Measurements from ENCODE around the gene ARL11. TPM values are rescaled to one million over a fixed set of nuclear protein-coding genes. Genes with fewer than 3 reads are reported as not detected.
"Not testable (repeated sequence)": the region's sequence is repeated elsewhere in the genome, so short reads cannot be mapped to it uniquely, and the experiment has no call there.

Gene ARL11
- under 1 TPM; 0.10 to 0.30 (median 0.18) TPM for total RNA-seq

DNA sequence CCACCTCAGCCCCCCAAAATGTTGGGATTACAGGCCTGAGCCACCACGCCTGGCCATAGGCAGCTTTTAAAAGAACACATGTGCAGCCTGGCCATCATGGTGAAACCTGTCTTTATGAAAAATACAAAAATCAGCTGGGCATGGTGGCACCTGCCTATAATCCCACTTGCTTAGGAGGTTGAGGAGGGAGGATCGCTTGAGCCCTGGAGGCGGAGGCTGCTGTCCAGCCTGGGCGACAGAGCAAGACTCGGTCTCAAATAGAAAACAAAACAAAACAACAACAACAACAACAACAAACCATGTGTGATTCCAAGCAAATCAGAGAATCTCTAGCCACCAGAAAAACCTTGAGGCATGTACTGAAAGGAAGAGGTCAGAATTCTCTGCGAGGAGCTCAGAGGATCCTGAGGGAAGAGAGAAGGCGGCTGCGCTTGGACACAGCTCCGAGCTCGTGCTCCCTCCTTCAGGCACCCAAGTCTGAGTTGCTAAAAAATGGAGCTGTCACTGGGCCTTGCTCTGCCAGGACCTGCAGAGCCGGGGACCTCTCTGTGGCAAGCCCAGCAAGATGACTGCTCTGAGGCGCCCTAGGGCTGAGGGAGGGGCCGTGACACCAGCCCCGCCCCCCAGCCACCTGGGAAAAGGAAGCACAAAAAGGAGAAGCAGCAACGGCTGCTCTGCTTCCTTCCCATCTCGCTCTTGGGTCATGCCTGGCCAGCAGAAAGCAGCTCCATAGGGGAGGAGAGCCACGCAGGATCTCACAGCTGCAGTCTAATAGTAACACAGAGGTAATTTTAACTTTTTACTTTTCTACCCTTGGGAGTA is at the start of gene ARL11:
Gene ARL11, plus strand, starts transcription at position 677 of the 822 bp plus-strand sequence. CDS start 1,941 bp downstream, outside the sequence.
- Mint-ChIP-seq H3K36me3 (ENCODE audit: insufficient read depth) (no peaks in the 10 kb centered on the region), H3K27me3 (ENCODE audit: low read depth) (no peaks in the 10 kb centered on the region), H3K4me1 (ENCODE audit: low read depth) (peaks cover 18% of the 10 kb centered on the region), H3K4me3 (peak within 1 kb of the TSS; percentile 82), H3K9me3 (no peaks in the 10 kb centered on the region)
- peak; percentile 39 for DNase-seq
- peak; percentile 87 to 93 for ATAC-seq

GRCh38 chr13:49579501-49579900 is 48.8 kb upstream of the ARL11 start:
- Mint-ChIP-seq H3K9me3 (no peaks in the 10 kb centered on the region), H3K36me3 (ENCODE audit: insufficient read depth) (peaks cover 23% of the 10 kb centered on the region), H3K4me3 (no peak overlapping the region), H3K27me3 (ENCODE audit: low read depth) (no peaks in the 10 kb centered on the region), H3K4me1 (ENCODE audit: low read depth) (peaks cover 28% of the 10 kb centered on the region)
- ATAC-seq (no peak), DNase-seq (no peak)

DNA sequence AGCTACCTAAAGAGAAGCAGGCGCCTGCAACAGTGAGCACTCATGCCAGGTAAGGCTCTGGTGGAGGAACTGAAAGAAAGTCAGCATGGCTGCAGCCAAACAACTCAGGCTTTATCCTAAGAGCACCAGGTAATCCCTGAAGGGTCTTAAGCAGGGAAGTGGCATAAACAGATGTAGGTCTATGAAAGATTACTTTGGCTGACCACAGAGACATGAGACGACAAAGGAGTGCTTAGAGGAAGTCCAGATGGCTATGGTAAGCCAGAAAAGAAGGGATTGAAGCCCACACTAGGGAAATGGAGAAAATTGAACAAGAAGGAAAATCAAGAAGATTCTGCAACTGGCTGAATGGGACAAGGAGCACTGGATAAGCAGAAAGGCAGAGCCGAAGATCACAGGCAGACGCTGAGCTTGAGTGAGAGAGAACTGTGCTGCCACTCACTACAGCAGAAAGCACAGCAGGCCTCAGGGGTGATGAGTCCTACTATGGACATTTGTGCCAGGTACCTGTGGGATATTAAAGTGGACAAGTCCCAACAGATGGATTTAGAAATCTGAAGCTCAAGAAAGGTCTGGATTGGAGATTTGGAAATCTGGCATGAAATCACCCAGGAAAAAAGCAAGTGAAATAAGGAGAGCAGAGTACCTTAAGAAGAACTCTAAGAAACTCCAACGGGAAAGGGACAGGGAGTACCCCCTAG is 47.2 kb upstream of the ARL11 start:
- Mint-ChIP-seq H3K9me3 (no peaks in the 10 kb centered on the region), H3K36me3 (ENCODE audit: insufficient read depth) (peaks cover 19% of the 10 kb centered on the region), H3K4me3 (no peak overlapping the region), H3K4me1 (ENCODE audit: low read depth) (peaks cover 30% of the 10 kb centered on the region), H3K27me3 (ENCODE audit: low read depth) (no peaks in the 10 kb centered on the region)
- no peak for ATAC-seq
- no peak for DNase-seq

GRCh38 chr13:49584771-49585182 is 43.5 kb upstream of the ARL11 start:
- no peak for DNase-seq
- H3K4me3 Mint-ChIP-seq, result peak overlapping the region; percentile 89
- peaks cover 33% of the 10 kb centered on the region for H3K4me1 Mint-ChIP-seq (ENCODE audit: low read depth)
- peaks cover 14% of the 10 kb centered on the region for H3K36me3 Mint-ChIP-seq (ENCODE audit: insufficient read depth)
- ATAC-seq, result peak; percentile 3 to 7
- no peaks in the 10 kb centered on the region for H3K9me3 Mint-ChIP-seq
- H3K27me3 Mint-ChIP-seq (ENCODE audit: low read depth), result no peaks in the 10 kb centered on the region

- Mint-ChIP-seq H3K36me3 (ENCODE audit: insufficient read depth) (peaks cover 11% of the 10 kb centered on the region), H3K27me3 (ENCODE audit: low read depth) (no peaks in the 10 kb centered on the region), H3K9me3 (no peaks in the 10 kb centered on the region), H3K4me3 (peak within 1 kb of the TSS; percentile 89), H3K4me1 (ENCODE audit: low read depth) (peaks cover 33% of the 10 kb centered on the region)
- DNase-seq (peak; percentile 52), ATAC-seq (peak; percentile 97 to 98)
These were observed 42.8 kb upstream of the ARL11 start, which contains the start of gene RCBTB1 for GRCh38 chr13:49585220-49586157. RCBTB1 (minus strand) TSS chr13:49585558; CDS start chr13:49567279, 18,279 bp downstream.

DNA sequence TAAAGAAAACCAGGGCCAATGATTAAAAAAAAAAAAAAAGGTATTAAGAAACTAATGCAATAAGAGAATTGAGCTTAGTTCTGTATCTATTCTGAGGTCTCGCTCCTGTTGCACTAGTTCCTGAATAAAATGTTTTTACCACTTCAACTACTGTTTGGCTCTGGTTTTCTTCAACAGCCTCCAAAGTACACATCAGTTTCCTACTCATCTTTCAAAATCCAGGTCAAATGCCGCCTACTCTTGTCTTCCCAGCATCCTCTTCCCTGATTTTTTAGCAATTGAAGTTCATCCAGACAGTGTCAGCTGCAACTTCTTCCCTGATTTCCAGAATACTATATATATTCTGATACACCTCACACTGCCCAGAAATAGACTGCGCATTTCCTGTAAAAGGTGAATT is 41.6 kb upstream of the ARL11 start:
- Mint-ChIP-seq H3K27me3 (ENCODE audit: low read depth) (no peaks in the 10 kb centered on the region), H3K4me1 (ENCODE audit: low read depth) (peaks cover 22% of the 10 kb centered on the region), H3K9me3 (no peaks in the 10 kb centered on the region), H3K36me3 (ENCODE audit: insufficient read depth) (peaks cover 4% of the 10 kb centered on the region), H3K4me3 (peak overlapping the region; percentile 89)
- ATAC-seq, result no peak
- no peak for DNase-seq

DNA sequence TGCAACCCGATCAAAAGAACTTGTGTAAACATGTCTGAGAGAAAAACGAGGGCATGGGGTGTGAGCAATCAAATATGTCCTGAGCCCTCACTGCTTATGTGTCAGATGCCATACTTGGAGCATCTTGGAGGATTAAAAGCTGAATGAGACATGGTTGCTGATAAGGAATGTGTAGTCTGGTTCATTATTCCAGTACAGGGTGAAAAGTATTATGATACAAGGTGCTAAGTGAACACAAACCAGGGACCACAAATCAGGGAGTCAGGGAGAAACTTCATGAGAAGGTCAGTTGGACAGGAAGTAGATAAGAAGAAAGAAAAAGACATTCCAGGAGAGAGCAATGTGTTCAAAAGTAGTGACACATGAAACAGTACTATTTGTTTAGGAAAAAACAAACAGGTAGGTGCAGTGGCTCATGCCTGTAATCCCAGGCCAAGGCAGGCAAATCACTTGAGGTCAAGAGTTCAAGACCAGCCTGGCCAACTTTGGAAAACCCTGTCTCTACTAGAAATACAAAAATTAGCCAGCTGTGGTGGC is 40.9 kb upstream of the ARL11 start:
- H3K4me3 Mint-ChIP-seq, result no peak overlapping the region
- H3K9me3 Mint-ChIP-seq, result no peaks in the 10 kb centered on the region
- DNase-seq (no peak), ATAC-seq (no peak)
- peaks cover 2% of the 10 kb centered on the region for H3K36me3 Mint-ChIP-seq (ENCODE audit: insufficient read depth)
- no peaks in the 10 kb centered on the region for H3K27me3 Mint-ChIP-seq (ENCODE audit: low read depth)
- H3K4me1 Mint-ChIP-seq (ENCODE audit: low read depth), result peaks cover 22% of the 10 kb centered on the region

DNA sequence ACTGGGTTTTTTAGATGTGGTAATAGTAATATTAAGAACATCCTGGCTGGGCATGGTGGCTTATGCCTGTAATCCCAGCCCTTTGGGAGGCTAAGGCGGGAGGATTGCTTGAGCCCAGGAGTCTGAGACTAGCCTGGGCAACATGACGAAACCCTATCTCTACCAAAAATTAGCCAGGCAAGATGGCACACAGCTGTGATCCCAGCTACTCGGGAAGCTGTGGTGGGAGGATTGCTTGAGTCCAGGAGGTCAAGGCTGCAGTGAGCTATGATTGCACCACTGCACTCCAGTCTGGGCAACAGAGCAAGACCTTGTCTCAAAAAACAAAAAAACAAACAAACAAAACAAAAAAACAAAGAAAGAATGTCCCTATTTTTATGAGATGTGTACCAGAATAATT is 37.6 kb upstream of the ARL11 start:
- H3K4me3 Mint-ChIP-seq; ATAC-seq; H3K36me3 Mint-ChIP-seq (ENCODE audit: insufficient read depth); H3K9me3 Mint-ChIP-seq; H3K4me1 Mint-ChIP-seq (ENCODE audit: low read depth); H3K27me3 Mint-ChIP-seq (ENCODE audit: low read depth); DNase-seq: not testable (repeated sequence)

DNA sequence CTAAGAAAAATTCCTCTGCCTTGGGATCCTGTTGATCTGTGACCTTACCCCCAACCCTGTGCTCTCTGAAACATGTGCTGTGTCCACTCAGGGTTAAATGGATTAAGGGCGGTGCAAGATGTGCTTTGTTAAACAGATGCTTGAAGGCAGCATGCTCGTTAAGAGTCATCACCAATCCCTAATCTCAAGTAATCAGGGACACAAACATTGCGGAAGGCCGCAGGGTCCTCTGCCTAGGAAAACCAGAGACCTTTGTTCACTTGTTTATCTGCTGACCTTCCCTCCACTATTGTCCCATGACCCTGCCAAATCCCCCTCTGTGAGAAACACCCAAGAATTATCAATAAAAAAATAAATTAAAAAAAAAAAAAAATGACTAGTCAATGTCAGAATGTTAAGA is 34.4 kb upstream of the ARL11 start:
- not testable (repeated sequence) for H3K9me3 Mint-ChIP-seq; H3K4me1 Mint-ChIP-seq (ENCODE audit: low read depth); DNase-seq; H3K27me3 Mint-ChIP-seq (ENCODE audit: low read depth); H3K36me3 Mint-ChIP-seq (ENCODE audit: insufficient read depth); H3K4me3 Mint-ChIP-seq; ATAC-seq

GRCh38 chr13:49594576-49594975 is 33.7 kb upstream of the ARL11 start:
- H3K27me3 Mint-ChIP-seq (ENCODE audit: low read depth), result peaks cover 2% of the 10 kb centered on the region
- no peaks in the 10 kb centered on the region for H3K4me1 Mint-ChIP-seq (ENCODE audit: low read depth)
- H3K4me3 Mint-ChIP-seq, result no peak overlapping the region
- no peaks in the 10 kb centered on the region for H3K9me3 Mint-ChIP-seq
- no peaks in the 10 kb centered on the region for H3K36me3 Mint-ChIP-seq (ENCODE audit: insufficient read depth)
- DNase-seq, result no peak
- no peak for ATAC-seq

GRCh38 chr13:49596221-49596620 is 32.1 kb upstream of the ARL11 start:
- no peaks in the 10 kb centered on the region for H3K36me3 Mint-ChIP-seq (ENCODE audit: insufficient read depth)
- no peaks in the 10 kb centered on the region for H3K9me3 Mint-ChIP-seq
- H3K4me1 Mint-ChIP-seq (ENCODE audit: low read depth), result no peaks in the 10 kb centered on the region
- no peak overlapping the region for H3K4me3 Mint-ChIP-seq
- ATAC-seq (no peak), DNase-seq (no peak)
- peaks cover 2% of the 10 kb centered on the region for H3K27me3 Mint-ChIP-seq (ENCODE audit: low read depth)

- no peaks in the 10 kb centered on the region for H3K9me3 Mint-ChIP-seq
- H3K36me3 Mint-ChIP-seq (ENCODE audit: insufficient read depth), result no peaks in the 10 kb centered on the region
- H3K4me3 Mint-ChIP-seq, result no peak overlapping the region
- DNase-seq, result no peak
- H3K4me1 Mint-ChIP-seq (ENCODE audit: low read depth), result no peaks in the 10 kb centered on the region
- H3K27me3 Mint-ChIP-seq (ENCODE audit: low read depth), result peaks cover 2% of the 10 kb centered on the region
- ATAC-seq, result no peak
These were observed 31.2 kb upstream of the ARL11 start for GRCh38 chr13:49597043-49597641.

DNA sequence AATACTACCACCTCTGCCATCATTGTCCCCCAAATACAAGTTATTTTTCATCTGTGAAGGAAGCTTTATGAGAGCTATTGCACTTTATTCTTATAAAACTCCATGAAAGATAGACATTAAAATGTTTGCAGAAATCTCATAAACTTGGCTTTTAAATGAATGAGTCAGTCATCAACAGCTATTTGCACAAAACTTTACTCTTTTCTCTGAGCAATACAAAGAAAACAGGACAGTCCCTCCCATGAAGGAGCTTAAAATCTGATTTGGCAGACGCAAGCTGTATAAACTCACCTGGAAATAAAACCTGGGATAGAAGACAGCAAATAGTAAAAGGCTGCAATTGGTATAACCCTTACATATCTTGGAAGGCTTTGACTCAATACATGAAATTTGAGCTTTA is 26.3 kb upstream of the ARL11 start:
- DNase-seq (no peak), ATAC-seq (no peak)
- H3K36me3 Mint-ChIP-seq (ENCODE audit: insufficient read depth), result no peaks in the 10 kb centered on the region
- H3K27me3 Mint-ChIP-seq (ENCODE audit: low read depth), result peaks cover 2% of the 10 kb centered on the region
- peaks cover 2% of the 10 kb centered on the region for H3K4me1 Mint-ChIP-seq (ENCODE audit: low read depth)
- no peak overlapping the region for H3K4me3 Mint-ChIP-seq
- H3K9me3 Mint-ChIP-seq, result no peaks in the 10 kb centered on the region
